ENCODE results near the gene PKMYT1. TPM values are rescaled to one million over a fixed set of nuclear protein-coding genes. Genes with fewer than 3 reads are reported as not detected.

Gene PKMYT1
- total RNA-seq, 2 experiments from 2014 or later = 104 to 195 TPM

DNA sequence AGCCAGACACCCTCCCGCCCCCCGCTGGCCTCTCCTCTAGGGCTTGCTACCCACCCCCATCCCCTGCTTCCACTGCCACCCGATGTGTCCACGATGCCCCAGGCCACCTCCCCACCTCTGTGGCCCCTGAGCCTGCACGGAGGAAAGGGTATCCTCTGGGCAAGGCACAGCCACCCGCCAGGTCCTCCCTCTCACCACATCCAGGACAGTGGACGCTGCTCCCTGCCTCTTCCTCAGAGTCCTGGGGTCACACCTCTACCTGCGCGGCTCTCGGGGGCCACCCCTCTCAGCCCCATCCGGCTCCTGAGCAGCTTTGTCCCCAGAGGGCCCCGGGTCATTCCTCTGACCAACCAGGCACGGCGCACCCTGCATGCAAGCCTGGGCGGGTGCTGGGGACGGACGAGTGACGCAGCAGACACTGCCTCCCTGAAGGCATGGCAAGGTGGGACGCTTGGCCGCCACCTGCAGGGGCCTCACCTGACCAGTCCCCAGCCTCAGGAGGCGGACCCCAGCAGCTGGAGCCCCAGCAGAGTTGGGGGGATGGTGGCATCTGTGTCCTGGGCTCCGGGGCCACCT is 43.7 kb downstream of the PKMYT1 start:
- Histone ChIP-seq H3K9me3 (ENCODE audit: low read length) (no peaks in the 10 kb centered on the region), H3K4me1 (ENCODE audit: insufficient read depth, low read length, poor library complexity, severe bottlenecking) (no peaks in the 10 kb centered on the region), H3K4me2 (ENCODE audit: low read length) (no peak overlapping the region), H3K9me2 (ENCODE audit: insufficient read depth, low read length) (no peaks in the 10 kb centered on the region), H3K36me3 (ENCODE audit: insufficient read depth, low read length) (peaks cover 31% of the 10 kb centered on the region), H3K79me2 (ENCODE audit: insufficient read depth, low read depth, low read length) (no peaks in the 10 kb centered on the region), H4K20me1 (ENCODE audit: insufficient read depth, low read length) (no peaks in the 10 kb centered on the region), H3K4me3 (ENCODE audit: low read depth, low read length, poor library complexity, severe bottlenecking) (no peak overlapping the region), H3K27ac (ENCODE audit: low read depth, low read length, poor library complexity, severe bottlenecking) (no peak overlapping the region), H2AFZ (ENCODE audit: low read length) (no peak overlapping the region)
- no TSS peak for BruUV-seq (replicated peaks)
- TF ChIP-seq CTCF (conservative IDR thresholded peaks at IDR 0.05; ENCODE audit: low read length) (no peak), EZH2phosphoT487 (IDR thresholded peaks at IDR 0.05; ENCODE audit: borderline replicate concordance, low read depth, low read length) (no peak)
- DNase-seq (ENCODE audit: low spot score) = no peak
- POLR2A ChIA-PET = no interaction called here
- CTCF ChIA-PET (ENCODE audit: unreplicated experiment) = interaction anchor here (0.6 kb wide), 1 partner anchor 71 kb away, joined by 3 read pairs; no protein-coding TSS in a partner anchor
- intact Hi-C loops (cut with micrococcal nuclease; ENCODE audit: unreplicated experiment) = no loop called here

- Histone ChIP-seq H3K79me2 (ENCODE audit: insufficient read depth, low read depth, low read length) (no peaks in the 10 kb centered on the region), H3K4me1 (ENCODE audit: insufficient read depth, low read length, poor library complexity, severe bottlenecking) (no peaks in the 10 kb centered on the region), H3K36me3 (ENCODE audit: insufficient read depth, low read length) (peaks cover 14% of the 10 kb centered on the region), H3K9me3 (ENCODE audit: low read length) (no peaks in the 10 kb centered on the region), H3K4me2 (ENCODE audit: low read length) (no peak overlapping the region), H4K20me1 (ENCODE audit: insufficient read depth, low read length) (no peaks in the 10 kb centered on the region), H3K4me3 (ENCODE audit: low read depth, low read length, poor library complexity, severe bottlenecking) (no peak overlapping the region), H3K9me2 (ENCODE audit: insufficient read depth, low read length) (no peaks in the 10 kb centered on the region), H2AFZ (ENCODE audit: low read length) (no peak overlapping the region), H3K27ac (ENCODE audit: low read depth, low read length, poor library complexity, severe bottlenecking) (no peak overlapping the region)
- intact Hi-C loops (cut with micrococcal nuclease; ENCODE audit: unreplicated experiment) = no loop called here
- TSS peak; percentile 50 for BruUV-seq (replicated peaks)
- POLR2A ChIA-PET = no interaction called here
- CTCF ChIA-PET (ENCODE audit: unreplicated experiment) = no interaction called here
- DNase-seq (ENCODE audit: low spot score) = no peak
- TF ChIP-seq CTCF (conservative IDR thresholded peaks at IDR 0.05; ENCODE audit: low read length) (no peak), EZH2phosphoT487 (IDR thresholded peaks at IDR 0.05; ENCODE audit: borderline replicate concordance, low read depth, low read length) (no peak)
These were observed 45.8 kb downstream of the PKMYT1 start for GRCh38 chr16:2934450-2934849.

GRCh38 chr16:2933701-2934100 is 46.5 kb downstream of the PKMYT1 start:
- Histone ChIP-seq H2AFZ (ENCODE audit: low read length) (no peak overlapping the region), H3K9me3 (ENCODE audit: low read length) (no peaks in the 10 kb centered on the region), H3K36me3 (ENCODE audit: insufficient read depth, low read length) (peaks cover 6% of the 10 kb centered on the region; the same call in 1 of the 2 replicates), H3K4me2 (ENCODE audit: low read length) (no peak overlapping the region), H3K27ac (ENCODE audit: low read depth, low read length, poor library complexity, severe bottlenecking) (no peak overlapping the region), H3K9me2 (ENCODE audit: insufficient read depth, low read length) (no peaks in the 10 kb centered on the region), H3K4me1 (ENCODE audit: insufficient read depth, low read length, poor library complexity, severe bottlenecking) (no peaks in the 10 kb centered on the region), H4K20me1 (ENCODE audit: insufficient read depth, low read length) (no peaks in the 10 kb centered on the region), H3K4me3 (ENCODE audit: low read depth, low read length, poor library complexity, severe bottlenecking) (no peak overlapping the region), H3K79me2 (ENCODE audit: insufficient read depth, low read depth, low read length) (no peaks in the 10 kb centered on the region)
- intact Hi-C loops (cut with micrococcal nuclease; ENCODE audit: unreplicated experiment) = no loop called here
- TF ChIP-seq EZH2phosphoT487 (IDR thresholded peaks at IDR 0.05; ENCODE audit: borderline replicate concordance, low read depth, low read length) (no peak), CTCF (conservative IDR thresholded peaks at IDR 0.05; ENCODE audit: low read length) (no peak)
- no TSS peak for BruUV-seq (replicated peaks)
- POLR2A ChIA-PET = no interaction called here
- no peak for DNase-seq (ENCODE audit: low spot score)
- CTCF ChIA-PET (ENCODE audit: unreplicated experiment) = no interaction called here
